Measurements from ENCODE around the gene RPL31.

The RPL31 gene

GRCh38 chr2:100975521-100975785 lies 26.6 kb upstream of the RPL31 start:
- WGBS, 2 donors (ENCODE audit: extremely low coverage in 2 of 2, insufficient read length in 2 of 2, insufficient replicate concordance in 1 of 2): no CpG with 5 or more reads among the region's 7 CpGs
- Histone ChIP-seq H2BK5ac (ENCODE audit: low read length) (no peak overlapping the region), H3K23ac (ENCODE audit: low read depth, low read length, poor library complexity) (no peak overlapping the region), H2AFZ (ENCODE audit: low read length) (no peak overlapping the region), H3K4me1 (ENCODE audit: control insufficient read depth in 2 of 2, insufficient read depth in 1 of 2, low read depth in 1 of 2, low read length in 2 of 2) (peaks cover 9% of the 10 kb centered on the region in 2 donors), H3K36me3 (replicated peaks in 1 of 2; ENCODE audit: control insufficient read depth in 2 of 2, insufficient read depth in 2 of 2, low read length in 2 of 2) (no peaks in the 10 kb centered on the region), H4K8ac (ENCODE audit: low read depth, low read length) (no peak overlapping the region), H3K18ac (ENCODE audit: low read length) (no peak overlapping the region), H3K9ac (ENCODE audit: low read depth, low read length, poor library complexity) (no peak overlapping the region), H3K27ac (replicated peaks; ENCODE audit: low read length) (no peak overlapping the region), H3K14ac (ENCODE audit: low read length) (no peak overlapping the region), H3K4me3 (ENCODE audit: low read length in 2 of 2) (no peak overlapping the region), H2BK15ac (ENCODE audit: low read length) (no peak overlapping the region), H2AK5ac (ENCODE audit: low read depth, low read length) (no peak overlapping the region), H3K79me1 (ENCODE audit: low read depth, low read length) (no peaks in the 10 kb centered on the region), H2BK120ac (ENCODE audit: low read depth, low read length) (no peak overlapping the region), H2BK12ac (ENCODE audit: low read length) (no peak overlapping the region), H4K91ac (ENCODE audit: low read depth, low read length, poor library complexity) (no peak overlapping the region), H3K4ac (ENCODE audit: low read length) (no peak overlapping the region), H3K27me3 (ENCODE audit: control insufficient read depth in 3 of 3, insufficient read depth in 3 of 3, low read depth in 1 of 3, low read length in 3 of 3) (no peaks in the 10 kb centered on the region), H3K9me3 (replicated peaks in 1 of 2; ENCODE audit: control insufficient read depth in 2 of 2, insufficient read depth in 1 of 2, low read depth in 1 of 2, low read length in 2 of 2) (no peaks in the 10 kb centered on the region), H3K4me2 (ENCODE audit: insufficient read depth, low read length, poor library complexity, severe bottlenecking) (no peak overlapping the region)
- no peak for DNase-seq (ENCODE audit: low spot score)

DNA sequence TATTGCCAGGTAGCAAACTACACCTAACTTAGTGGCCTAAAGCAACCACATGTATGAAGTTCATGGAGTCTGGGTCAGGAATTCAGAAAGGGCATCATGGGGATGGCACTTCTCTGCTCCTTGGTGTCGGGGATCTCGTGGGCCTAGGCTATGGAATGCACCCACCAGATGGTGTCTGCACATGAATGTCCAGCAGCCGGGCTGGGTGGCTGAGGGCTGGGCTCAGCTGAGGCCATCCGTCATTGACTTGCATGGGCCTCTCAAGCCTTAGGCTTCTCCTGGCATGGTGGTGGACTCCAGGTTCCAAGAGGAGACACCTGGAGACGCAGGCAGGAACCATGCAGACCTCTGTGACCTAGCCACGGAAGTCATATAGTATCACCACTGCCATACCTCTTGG lies 26.0 kb upstream of the RPL31 start:
- Histone ChIP-seq H2AFZ (ENCODE audit: low read length) (no peak overlapping the region), H3K9me3 (replicated peaks in 1 of 2; ENCODE audit: control insufficient read depth in 2 of 2, insufficient read depth in 1 of 2, low read depth in 1 of 2, low read length in 2 of 2) (no peaks in the 10 kb centered on the region), H3K9ac (ENCODE audit: low read depth, low read length, poor library complexity) (peak overlapping the region; percentile 10), H3K36me3 (replicated peaks in 1 of 2; ENCODE audit: control insufficient read depth in 2 of 2, insufficient read depth in 2 of 2, low read length in 2 of 2) (no peaks in the 10 kb centered on the region), H4K91ac (ENCODE audit: low read depth, low read length, poor library complexity) (no peak overlapping the region), H3K4me1 (ENCODE audit: control insufficient read depth in 2 of 2, insufficient read depth in 1 of 2, low read depth in 1 of 2, low read length in 2 of 2) (peaks cover 10 to 13% of the 10 kb centered on the region in 2 donors), H2BK5ac (ENCODE audit: low read length) (no peak overlapping the region), H3K4me2 (ENCODE audit: insufficient read depth, low read length, poor library complexity, severe bottlenecking) (no peak overlapping the region), H2AK5ac (ENCODE audit: low read depth, low read length) (no peak overlapping the region), H3K14ac (ENCODE audit: low read length) (no peak overlapping the region), H3K4me3 (ENCODE audit: low read length in 2 of 2) (no peak overlapping the region), H2BK120ac (ENCODE audit: low read depth, low read length) (no peak overlapping the region), H3K18ac (ENCODE audit: low read length) (no peak overlapping the region), H3K27ac (replicated peaks; ENCODE audit: low read length) (no peak overlapping the region), H3K4ac (ENCODE audit: low read length) (no peak overlapping the region), H3K23ac (ENCODE audit: low read depth, low read length, poor library complexity) (no peak overlapping the region), H4K8ac (ENCODE audit: low read depth, low read length) (no peak overlapping the region), H3K27me3 (ENCODE audit: control insufficient read depth in 3 of 3, insufficient read depth in 3 of 3, low read depth in 1 of 3, low read length in 3 of 3) (no peaks in the 10 kb centered on the region), H2BK15ac (ENCODE audit: low read length) (no peak overlapping the region), H2BK12ac (ENCODE audit: low read length) (no peak overlapping the region), H3K79me1 (ENCODE audit: low read depth, low read length) (no peaks in the 10 kb centered on the region)
- no CpG with 5 or more reads among the region's 6 CpGs for WGBS, 2 donors (ENCODE audit: extremely low coverage in 2 of 2, insufficient read length in 2 of 2, insufficient replicate concordance in 1 of 2)
- no peak for DNase-seq (ENCODE audit: low spot score)

DNA sequence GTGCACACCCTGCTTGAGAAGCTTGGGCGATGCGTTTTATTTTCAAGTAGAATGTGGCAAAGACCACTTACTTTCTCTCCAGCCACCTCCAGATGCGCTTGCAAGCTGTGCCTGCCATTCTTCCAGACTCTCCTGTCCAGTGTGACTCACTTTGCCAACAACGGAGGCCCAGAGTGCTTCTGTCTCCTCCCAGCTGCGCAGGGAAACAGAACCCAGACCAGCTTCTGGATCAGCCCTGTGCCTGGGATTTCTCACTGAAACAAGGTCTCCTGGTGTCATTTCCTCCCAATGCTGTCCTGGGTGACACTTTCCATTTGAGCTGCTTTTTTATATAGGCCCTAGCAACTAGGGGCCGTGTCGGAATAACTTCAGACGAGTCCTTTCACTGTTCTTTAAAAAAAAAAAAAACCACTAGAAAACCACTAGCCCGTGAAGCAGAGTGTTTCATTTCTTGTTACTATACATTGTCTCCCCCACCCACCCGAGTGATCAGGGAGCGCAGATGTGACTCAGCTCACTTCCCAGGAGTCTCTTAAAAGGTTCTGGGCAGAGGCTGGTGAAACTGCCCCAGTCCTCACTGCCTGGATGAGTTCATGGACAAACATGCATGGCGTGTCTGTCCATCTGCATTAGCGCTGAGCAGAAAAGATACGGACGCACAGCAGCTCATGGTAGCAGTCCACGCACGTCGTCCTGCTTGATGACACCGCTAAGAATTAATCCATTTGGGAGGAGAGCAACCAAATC lies 25.3 kb upstream of the RPL31 start:
- Histone ChIP-seq H3K27me3 (ENCODE audit: control insufficient read depth in 3 of 3, insufficient read depth in 3 of 3, low read depth in 1 of 3, low read length in 3 of 3) (no peaks in the 10 kb centered on the region), H3K79me1 (ENCODE audit: low read depth, low read length) (no peaks in the 10 kb centered on the region), H2BK5ac (ENCODE audit: low read length) (no peak overlapping the region), H3K9me3 (replicated peaks in 1 of 2; ENCODE audit: control insufficient read depth in 2 of 2, insufficient read depth in 1 of 2, low read depth in 1 of 2, low read length in 2 of 2) (no peaks in the 10 kb centered on the region), H3K18ac (ENCODE audit: low read length) (peak overlapping the region; percentile 75), H4K91ac (ENCODE audit: low read depth, low read length, poor library complexity) (no peak overlapping the region), H3K4ac (ENCODE audit: low read length) (no peak overlapping the region), H3K14ac (ENCODE audit: low read length) (no peak overlapping the region), H2BK120ac (ENCODE audit: low read depth, low read length) (no peak overlapping the region), H3K27ac (replicated peaks; ENCODE audit: low read length) (no peak overlapping the region), H3K4me2 (ENCODE audit: insufficient read depth, low read length, poor library complexity, severe bottlenecking) (no peak overlapping the region), H2AFZ (ENCODE audit: low read length) (peak overlapping the region; percentile 88), H3K23ac (ENCODE audit: low read depth, low read length, poor library complexity) (no peak overlapping the region), H4K8ac (ENCODE audit: low read depth, low read length) (no peak overlapping the region), H3K4me1 (ENCODE audit: control insufficient read depth in 2 of 2, insufficient read depth in 1 of 2, low read depth in 1 of 2, low read length in 2 of 2) (peaks cover 18 to 20% of the 10 kb centered on the region in 2 donors), H3K4me3 (ENCODE audit: low read length in 2 of 2) (no peak overlapping the region), H3K36me3 (replicated peaks in 1 of 2; ENCODE audit: control insufficient read depth in 2 of 2, insufficient read depth in 2 of 2, low read length in 2 of 2) (no peaks in the 10 kb centered on the region), H2BK12ac (ENCODE audit: low read length) (peak overlapping the region; percentile 7), H2BK15ac (ENCODE audit: low read length) (no peak overlapping the region), H2AK5ac (ENCODE audit: low read depth, low read length) (peak overlapping the region; percentile 7), H3K9ac (ENCODE audit: low read depth, low read length, poor library complexity) (no peak overlapping the region)
- no peak for DNase-seq (ENCODE audit: low spot score)
- no CpG with 5 or more reads among the region's 19 CpGs for WGBS, 2 donors (ENCODE audit: extremely low coverage in 2 of 2, insufficient read length in 2 of 2, insufficient replicate concordance in 1 of 2)

DNA sequence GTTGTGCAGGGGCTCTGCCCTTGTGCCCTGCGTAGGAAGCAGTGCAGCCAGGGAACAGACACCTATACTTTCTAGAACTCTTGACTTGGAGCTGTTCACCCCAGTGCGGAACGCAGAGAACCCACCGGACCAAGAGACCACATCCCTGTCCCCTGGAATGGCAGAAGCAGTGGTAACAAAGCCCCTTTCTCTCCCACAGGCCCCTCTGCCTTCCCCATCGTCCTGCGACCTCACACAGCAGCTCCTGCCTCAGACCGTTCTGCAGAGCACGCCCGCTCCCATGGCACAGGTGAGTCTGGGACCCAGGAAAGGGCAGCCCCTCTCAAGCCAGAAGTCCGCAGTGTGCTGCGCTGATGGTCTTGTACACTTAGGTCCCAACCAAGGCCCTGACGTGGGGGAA lies 24.6 kb upstream of the RPL31 start:
- no peak overlapping the region for H4K8ac ChIP-seq (ENCODE audit: low read depth, low read length)

More for the DNA sequence above, 24.6 kb upstream of the RPL31 start:
- no peak for DNase-seq (ENCODE audit: low spot score)
- peak overlapping the region; percentile 88 for H2AFZ ChIP-seq (ENCODE audit: low read length)
- H3K4me1 ChIP-seq (ENCODE audit: control insufficient read depth in 2 of 2, insufficient read depth in 1 of 2, low read depth in 1 of 2, low read length in 2 of 2): peaks cover 21 to 26% of the 10 kb centered on the region in 2 donors
- no peaks in the 10 kb centered on the region for H3K79me1 ChIP-seq (ENCODE audit: low read depth, low read length)
- no peak overlapping the region for H3K9ac ChIP-seq (ENCODE audit: low read depth, low read length, poor library complexity)
- WGBS, 2 donors (ENCODE audit: extremely low coverage in 2 of 2, insufficient read length in 2 of 2, insufficient replicate concordance in 1 of 2): no CpG with 5 or more reads among the region's 12 CpGs
- H2BK5ac ChIP-seq (ENCODE audit: low read length): no peak overlapping the region
- H2BK12ac ChIP-seq (ENCODE audit: low read length): peak overlapping the region; percentile 89
- peak overlapping the region; percentile 3 for H3K4ac ChIP-seq (ENCODE audit: low read length)
- H3K4me2 ChIP-seq (ENCODE audit: insufficient read depth, low read length, poor library complexity, severe bottlenecking): no peak overlapping the region
- no peaks in the 10 kb centered on the region for H3K27me3 ChIP-seq (ENCODE audit: control insufficient read depth in 3 of 3, insufficient read depth in 3 of 3, low read depth in 1 of 3, low read length in 3 of 3)
- H2AK5ac ChIP-seq (ENCODE audit: low read depth, low read length): peak overlapping the region; percentile 74
- no peak overlapping the region for H3K14ac ChIP-seq (ENCODE audit: low read length)
- H3K23ac ChIP-seq (ENCODE audit: low read depth, low read length, poor library complexity): no peak overlapping the region
- no peak overlapping the region for H2BK120ac ChIP-seq (ENCODE audit: low read depth, low read length)
- H3K36me3 ChIP-seq (replicated peaks in 1 of 2; ENCODE audit: control insufficient read depth in 2 of 2, insufficient read depth in 2 of 2, low read length in 2 of 2): no peaks in the 10 kb centered on the region
- H3K18ac ChIP-seq (ENCODE audit: low read length): peak overlapping the region; percentile 75
- H2BK15ac ChIP-seq (ENCODE audit: low read length): peak overlapping the region; percentile 28
- peak overlapping the region; percentile 67 for H4K91ac ChIP-seq (ENCODE audit: low read depth, low read length, poor library complexity)
- no peaks in the 10 kb centered on the region for H3K9me3 ChIP-seq (replicated peaks in 1 of 2; ENCODE audit: control insufficient read depth in 2 of 2, insufficient read depth in 1 of 2, low read depth in 1 of 2, low read length in 2 of 2)
- H3K4me3 ChIP-seq (ENCODE audit: low read length in 2 of 2): no peak overlapping the region
- H3K27ac ChIP-seq (replicated peaks; ENCODE audit: low read length): no peak overlapping the region
